WTC11 (cell line): ENCODE data around the gene ACIN1. TPM values are rescaled to one million over a fixed set of nuclear protein-coding genes. Genes with fewer than 3 reads are reported as not detected.

Source experiments
- ATAC-seq: fragments of 200-7000 bp; cut with Tn5 transposase; 2 replicates; pipeline ENCODE4 v1.10.0; 2021; ENCODE audit warnings: mild to moderate bottlenecking, moderate library complexity
- CTCF ChIA-PET: fragments of 300-600 bp; sonication (Branson Sonifier 250); formaldehyde crosslinking; loops from one replicate; lab custom pipeline; 2021; ENCODE audit warnings: antibody characterized with exemption; lab: Charles Lee
- POLR2A ChIA-PET: fragments of 350-600 bp; sonication (Branson Sonifier 250); formaldehyde crosslinking; loops from one replicate; lab custom pipeline; 2021; ENCODE audit warnings: antibody characterized with exemption; lab: Charles Lee
- DNase-seq: peaks from one replicate; pipeline ENCODE4 v3.0.0; 2021; ENCODE audit warnings: low spot score
- H3K27ac Mint-ChIP-seq: 2 replicates; pipeline ENCODE4 v1.8.0; 2021; ENCODE audit warnings: mixed read lengths
- H3K27me3 Mint-ChIP-seq: 2 replicates; pipeline ENCODE4 v1.8.0; 2021; ENCODE audit warnings: low read depth, mild to moderate bottlenecking, moderate library complexity, mixed read lengths
- H3K36me3 Mint-ChIP-seq: 2 replicates; pipeline ENCODE4 v1.8.0; 2021; ENCODE audit warnings: mixed read lengths
- H3K4me1 Mint-ChIP-seq: 2 replicates; pipeline ENCODE4 v1.8.0; 2022; ENCODE audit warnings: mixed read lengths
- H3K4me3 Mint-ChIP-seq: 2 replicates; pipeline ENCODE4 v1.8.0; 2021; ENCODE audit warnings: mild to moderate bottlenecking, moderate library complexity, mixed read lengths
- H3K9me3 Mint-ChIP-seq: 2 replicates; pipeline ENCODE4 v1.8.0; 2021; ENCODE audit warnings: mixed read lengths
- CREM ChIP-seq: sonication (generic); formaldehyde crosslinking; IDR thresholded peaks from 2 replicates; pipeline ENCODE4 v1.8.1; 2022; ENCODE audit warnings: mild to moderate bottlenecking, missing genetic modification reagents, moderate library complexity
- E2F1 ChIP-seq: sonication (generic); formaldehyde crosslinking; IDR thresholded peaks from 2 replicates; pipeline ENCODE4 v1.8.0; 2022; ENCODE audit warnings: mild to moderate bottlenecking, missing genetic modification reagents
- ERG ChIP-seq: fragments of 250-450 bp; sonication (Bioruptor Pico); IDR thresholded peaks from 2 replicates; pipeline ENCODE4 v1.8.0; 2021; ENCODE audit warnings: mild to moderate bottlenecking
- GTF2I ChIP-seq: fragments of 250-450 bp; sonication (Bioruptor Pico); conservative IDR thresholded peaks from 2 replicates; pipeline ENCODE4 v1.4.0; 2021; ENCODE audit warnings: mild to moderate bottlenecking
- HMGXB4 ChIP-seq: sonication (generic); formaldehyde crosslinking; IDR thresholded peaks from 2 replicates; pipeline ENCODE4 v1.8.1; 2023; ENCODE audit warnings: mild to moderate bottlenecking, moderate library complexity, missing genetic modification reagents
- JUN ChIP-seq: sonication (generic); formaldehyde crosslinking; IDR thresholded peaks from 2 replicates; pipeline ENCODE4 v1.8.0; 2023; ENCODE audit warnings: mild to moderate bottlenecking, missing genetic modification reagents
- NFYB ChIP-seq: sonication (generic); formaldehyde crosslinking; conservative IDR thresholded peaks from 2 replicates; pipeline ENCODE4 v1.8.0; 2022; ENCODE audit warnings: low read depth, missing genetic modification reagents
- RELA ChIP-seq: sonication (generic); formaldehyde crosslinking; IDR thresholded peaks from 2 replicates; pipeline ENCODE4 v1.8.1; 2022; ENCODE audit warnings: missing genetic modification reagents, mild to moderate bottlenecking, borderline replicate concordance
- SOX15 ChIP-seq: fragments of 250-450 bp; sonication (Bioruptor Pico); IDR thresholded peaks from 2 replicates; pipeline ENCODE4 v1.9.0; 2021; ENCODE audit warnings: mild to moderate bottlenecking
- TEAD1 ChIP-seq: sonication (generic); formaldehyde crosslinking; IDR thresholded peaks from 2 replicates; pipeline ENCODE4 v1.8.0; 2022; ENCODE audit warnings: mild to moderate bottlenecking, missing genetic modification reagents
- USF2 ChIP-seq: sonication (generic); formaldehyde crosslinking; IDR thresholded peaks from 2 replicates; pipeline ENCODE4 v1.8.1; 2023; ENCODE audit warnings: mild to moderate bottlenecking, missing genetic modification reagents, moderate library complexity
- ZNF263 ChIP-seq: sonication (generic); formaldehyde crosslinking; IDR thresholded peaks from 2 replicates; pipeline ENCODE4 v1.8.1; 2022; ENCODE audit warnings: low read depth, mild to moderate bottlenecking, moderate library complexity, missing genetic modification reagents
- ZNF281 ChIP-seq: sonication (generic); formaldehyde crosslinking; IDR thresholded peaks from 2 replicates; pipeline ENCODE4 v1.8.0; 2023; ENCODE audit warnings: mild to moderate bottlenecking, missing genetic modification reagents
- total RNA-seq: library from RNA; stranded (reverse); gene quantifications from 3 replicates; pipeline ENCODE4 v1.2.3, GENCODE V29; 2021
- TF ChIP-seq, protein P1 (sequence below): sonication (generic); formaldehyde crosslinking; IDR thresholded peaks from 2 replicates; pipeline ENCODE4 v1.8.0; 2022; ENCODE audit warnings: mild to moderate bottlenecking, missing genetic modification reagents
- TF ChIP-seq, protein P2 (sequence below): sonication (generic); formaldehyde crosslinking; IDR thresholded peaks from 2 replicates; pipeline ENCODE4 v1.8.1; 2023; ENCODE audit warnings: mild to moderate bottlenecking, missing genetic modification reagents, borderline replicate concordance
- TF ChIP-seq, protein P3 (sequence below): sonication (generic); formaldehyde crosslinking; IDR thresholded peaks from 2 replicates; pipeline ENCODE4 v1.8.0; 2022; ENCODE audit warnings: mild to moderate bottlenecking, missing genetic modification reagents
- TF ChIP-seq, protein P4 (sequence below): fragments of 250-450 bp; sonication (Bioruptor Pico); IDR thresholded peaks from 2 replicates; pipeline ENCODE4 v1.9.0; 2021; ENCODE audit warnings: mild to moderate bottlenecking

The ACIN1 gene
- total RNA-seq, 1 experiment from 2014 or later, result 229 TPM

DNA sequence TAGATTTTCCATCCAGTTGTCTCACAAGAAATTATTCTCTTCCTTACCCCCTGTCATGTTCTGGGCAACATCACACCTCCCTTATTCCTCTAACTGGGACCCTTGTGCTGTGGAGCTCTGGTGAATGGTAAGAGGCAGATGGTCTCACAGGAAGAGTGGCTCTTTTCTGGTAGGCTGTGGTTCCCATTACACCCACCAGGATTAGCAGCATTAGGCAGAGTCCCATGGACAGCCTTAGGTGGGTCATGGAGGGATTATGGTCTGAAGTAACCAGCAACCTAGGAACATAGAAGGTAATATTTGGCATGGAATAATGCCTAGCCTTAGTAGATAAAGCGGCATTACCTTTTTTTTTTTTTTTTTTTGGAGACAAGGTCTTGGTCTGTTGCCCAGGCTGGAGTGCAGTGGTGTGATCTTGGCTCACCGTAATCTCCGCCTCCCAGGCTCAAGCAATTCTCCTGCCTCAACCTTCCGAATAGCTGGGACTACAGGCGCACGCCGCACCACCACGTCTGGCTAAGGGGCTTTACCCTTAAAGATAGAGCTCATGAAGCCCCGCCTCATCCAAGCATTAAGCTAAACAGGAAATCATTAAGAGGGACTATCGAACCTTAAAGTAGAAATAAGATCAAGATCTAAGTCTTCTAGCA is 4.4 kb upstream of the ACIN1 start (continued):
- TF ChIP-seq HMGXB4, result no peak
- no peak for TF ChIP-seq ZNF281 (CRISPR knock-in tag)
- TF ChIP-seq NFYB (CRISPR knock-in tag), result no peak
- TF ChIP-seq GTF2I (CRISPR knock-in tag), result no peak
- no peak for TF ChIP-seq SOX15 (CRISPR knock-in tag)

- peak overlapping the region; percentile 47; the same call in 1 of the 2 replicates for H3K27ac Mint-ChIP-seq
- peaks cover 32% of the 10 kb centered on the region for H3K36me3 Mint-ChIP-seq
- DNase-seq (no peak), ATAC-seq (no peak)
- ChIA-PET CTCF (interaction anchor here (1.2 to 1.4 kb wide), 3 partner anchors 21 to 29 kb away, joined by 4 to 10 read pairs (median 6); no protein-coding TSS in a partner anchor), POLR2A (no interaction called here)
- no peak overlapping the region; the same call in 1 of the 2 replicates for H3K4me3 Mint-ChIP-seq
- no peaks in the 10 kb centered on the region; the same call in 1 of the 2 replicates for H3K27me3 Mint-ChIP-seq
- no peaks in the 10 kb centered on the region for H3K9me3 Mint-ChIP-seq
- peaks cover 46% of the 10 kb centered on the region for H3K4me1 Mint-ChIP-seq
- no peak for TF ChIP-seq RELA
- TF ChIP-seq, protein P1, sequence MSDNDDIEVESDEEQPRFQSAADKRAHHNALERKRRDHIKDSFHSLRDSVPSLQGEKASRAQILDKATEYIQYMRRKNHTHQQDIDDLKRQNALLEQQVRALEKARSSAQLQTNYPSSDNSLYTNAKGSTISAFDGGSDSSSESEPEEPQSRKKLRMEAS (CRISPR knock-in tag), result no peak
- TF ChIP-seq USF2 (CRISPR knock-in tag), result no peak
- TF ChIP-seq, protein P2, sequence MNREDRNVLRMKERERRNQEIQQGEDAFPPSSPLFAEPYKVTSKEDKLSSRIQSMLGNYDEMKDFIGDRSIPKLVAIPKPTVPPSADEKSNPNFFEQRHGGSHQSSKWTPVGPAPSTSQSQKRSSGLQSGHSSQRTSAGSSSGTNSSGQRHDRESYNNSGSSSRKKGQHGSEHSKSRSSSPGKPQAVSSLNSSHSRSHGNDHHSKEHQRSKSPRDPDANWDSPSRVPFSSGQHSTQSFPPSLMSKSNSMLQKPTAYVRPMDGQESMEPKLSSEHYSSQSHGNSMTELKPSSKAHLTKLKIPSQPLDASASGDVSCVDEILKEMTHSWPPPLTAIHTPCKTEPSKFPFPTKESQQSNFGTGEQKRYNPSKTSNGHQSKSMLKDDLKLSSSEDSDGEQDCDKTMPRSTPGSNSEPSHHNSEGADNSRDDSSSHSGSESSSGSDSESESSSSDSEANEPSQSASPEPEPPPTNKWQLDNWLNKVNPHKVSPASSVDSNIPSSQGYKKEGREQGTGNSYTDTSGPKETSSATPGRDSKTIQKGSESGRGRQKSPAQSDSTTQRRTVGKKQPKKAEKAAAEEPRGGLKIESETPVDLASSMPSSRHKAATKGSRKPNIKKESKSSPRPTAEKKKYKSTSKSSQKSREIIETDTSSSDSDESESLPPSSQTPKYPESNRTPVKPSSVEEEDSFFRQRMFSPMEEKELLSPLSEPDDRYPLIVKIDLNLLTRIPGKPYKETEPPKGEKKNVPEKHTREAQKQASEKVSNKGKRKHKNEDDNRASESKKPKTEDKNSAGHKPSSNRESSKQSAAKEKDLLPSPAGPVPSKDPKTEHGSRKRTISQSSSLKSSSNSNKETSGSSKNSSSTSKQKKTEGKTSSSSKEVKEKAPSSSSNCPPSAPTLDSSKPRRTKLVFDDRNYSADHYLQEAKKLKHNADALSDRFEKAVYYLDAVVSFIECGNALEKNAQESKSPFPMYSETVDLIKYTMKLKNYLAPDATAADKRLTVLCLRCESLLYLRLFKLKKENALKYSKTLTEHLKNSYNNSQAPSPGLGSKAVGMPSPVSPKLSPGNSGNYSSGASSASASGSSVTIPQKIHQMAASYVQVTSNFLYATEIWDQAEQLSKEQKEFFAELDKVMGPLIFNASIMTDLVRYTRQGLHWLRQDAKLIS (CRISPR knock-in tag), result no peak
- TF ChIP-seq, protein P3, sequence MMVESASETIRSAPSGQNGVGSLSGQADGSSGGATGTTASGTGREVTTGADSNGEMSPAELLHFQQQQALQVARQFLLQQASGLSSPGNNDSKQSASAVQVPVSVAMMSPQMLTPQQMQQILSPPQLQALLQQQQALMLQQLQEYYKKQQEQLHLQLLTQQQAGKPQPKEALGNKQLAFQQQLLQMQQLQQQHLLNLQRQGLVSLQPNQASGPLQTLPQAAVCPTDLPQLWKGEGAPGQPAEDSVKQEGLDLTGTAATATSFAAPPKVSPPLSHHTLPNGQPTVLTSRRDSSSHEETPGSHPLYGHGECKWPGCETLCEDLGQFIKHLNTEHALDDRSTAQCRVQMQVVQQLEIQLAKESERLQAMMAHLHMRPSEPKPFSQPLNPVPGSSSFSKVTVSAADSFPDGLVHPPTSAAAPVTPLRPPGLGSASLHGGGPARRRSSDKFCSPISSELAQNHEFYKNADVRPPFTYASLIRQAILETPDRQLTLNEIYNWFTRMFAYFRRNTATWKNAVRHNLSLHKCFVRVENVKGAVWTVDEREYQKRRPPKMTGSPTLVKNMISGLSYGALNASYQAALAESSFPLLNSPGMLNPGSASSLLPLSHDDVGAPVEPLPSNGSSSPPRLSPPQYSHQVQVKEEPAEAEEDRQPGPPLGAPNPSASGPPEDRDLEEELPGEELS (CRISPR knock-in tag), result no peak
- no peak for TF ChIP-seq ERG (CRISPR knock-in tag)
- TF ChIP-seq ZNF281 (CRISPR knock-in tag), result no peak
- no peak for TF ChIP-seq E2F1 (CRISPR knock-in tag)
- TF ChIP-seq, protein P4, sequence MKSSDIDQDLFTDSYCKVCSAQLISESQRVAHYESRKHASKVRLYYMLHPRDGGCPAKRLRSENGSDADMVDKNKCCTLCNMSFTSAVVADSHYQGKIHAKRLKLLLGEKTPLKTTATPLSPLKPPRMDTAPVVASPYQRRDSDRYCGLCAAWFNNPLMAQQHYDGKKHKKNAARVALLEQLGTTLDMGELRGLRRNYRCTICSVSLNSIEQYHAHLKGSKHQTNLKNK (CRISPR knock-in tag), result no peak
- TF ChIP-seq GTF2I (CRISPR knock-in tag), result no peak
- no peak for TF ChIP-seq JUN (CRISPR knock-in tag)
- TF ChIP-seq CREM (CRISPR knock-in tag), result no peak
- no peak for TF ChIP-seq ZNF263 (CRISPR knock-in tag)
- no peak for TF ChIP-seq TEAD1 (CRISPR knock-in tag)
Measured at GRCh38 chr14:23097786-23098185, 2.9 kb upstream of the ACIN1 start.
